ENCODE results near the gene RBFA. TPM values are rescaled to one million over a fixed set of nuclear protein-coding genes. Genes with fewer than 3 reads are reported as not detected.

Gene RBFA
- total RNA-seq, 1 experiment from 2014 or later: 45.5 TPM

GRCh38 chr18:80068571-80069272 lies 34.5 kb downstream of the RBFA start:
- H3K9me3 ChIP-seq (replicated peaks): no peaks in the 10 kb centered on the region
- no peaks in the 10 kb centered on the region for H3K4me1 ChIP-seq (replicated peaks)
- no peaks in the 10 kb centered on the region for H3K36me3 ChIP-seq
- H3K27me3 ChIP-seq (replicated peaks): no peaks in the 10 kb centered on the region
- no peak for DNase-seq (ENCODE audit: low read depth in 1 of 2, low spot score in 2 of 2)
- H3K4me3 ChIP-seq: no peak overlapping the region
- no peak overlapping the region for H3K27ac ChIP-seq

- Histone ChIP-seq H3K27me3 (replicated peaks) (no peaks in the 10 kb centered on the region), H3K9me3 (replicated peaks) (no peaks in the 10 kb centered on the region), H3K4me3 (no peak overlapping the region), H3K4me1 (replicated peaks) (no peaks in the 10 kb centered on the region), H3K36me3 (no peaks in the 10 kb centered on the region), H3K27ac (no peak overlapping the region)
- DNase-seq (ENCODE audit: low read depth in 1 of 2, low spot score in 2 of 2): no peak
These were observed 36.6 kb downstream of the RBFA start for GRCh38 chr18:80070825-80071224.

- Histone ChIP-seq H3K27ac (no peak overlapping the region), H3K9me3 (replicated peaks) (no peaks in the 10 kb centered on the region), H3K36me3 (no peaks in the 10 kb centered on the region), H3K4me3 (no peak overlapping the region), H3K27me3 (replicated peaks) (0 out of 2 replicates have a peak, but pooled peaks cover under 1% of the 10 kb centered on the region), H3K4me1 (replicated peaks) (no peaks in the 10 kb centered on the region)
- DNase-seq (ENCODE audit: low read depth in 1 of 2, low spot score in 2 of 2): no peak
These were observed 39.9 kb downstream of the RBFA start for GRCh38 chr18:80074183-80074582.

GRCh38 chr18:80074697-80075096 lies 40.5 kb downstream of the RBFA start:
- no peak for DNase-seq (ENCODE audit: low read depth in 1 of 2, low spot score in 2 of 2)
- H3K36me3 ChIP-seq: no peaks in the 10 kb centered on the region
- no peak overlapping the region for H3K27ac ChIP-seq
- no peaks in the 10 kb centered on the region for H3K4me1 ChIP-seq (replicated peaks)
- H3K4me3 ChIP-seq: no peak overlapping the region
- no peaks in the 10 kb centered on the region for H3K9me3 ChIP-seq (replicated peaks)
- H3K27me3 ChIP-seq (replicated peaks): 0 out of 2 replicates have a peak, but pooled peaks cover 4% of the 10 kb centered on the region

- no peaks in the 10 kb centered on the region for H3K36me3 ChIP-seq
- H3K27ac ChIP-seq: no peak overlapping the region
- H3K9me3 ChIP-seq (replicated peaks): 0 out of 2 replicates have a peak, but pooled peaks cover 2% of the 10 kb centered on the region
- no peak overlapping the region for H3K4me3 ChIP-seq
- no peaks in the 10 kb centered on the region for H3K4me1 ChIP-seq (replicated peaks)
- DNase-seq (ENCODE audit: low read depth in 1 of 2, low spot score in 2 of 2): no peak
- 0 out of 2 replicates have a peak, but pooled peaks cover 4% of the 10 kb centered on the region for H3K27me3 ChIP-seq (replicated peaks)
These were observed 41.7 kb downstream of the RBFA start for GRCh38 chr18:80075940-80076339.

GRCh38 chr18:80076379-80076778 lies 42.1 kb downstream of the RBFA start:
- Histone ChIP-seq H3K27ac (no peak overlapping the region), H3K4me3 (no peak overlapping the region), H3K36me3 (no peaks in the 10 kb centered on the region), H3K27me3 (replicated peaks) (0 out of 2 replicates have a peak, but pooled peaks cover 4% of the 10 kb centered on the region), H3K9me3 (replicated peaks) (0 out of 2 replicates have a peak, but pooled peaks cover 2% of the 10 kb centered on the region), H3K4me1 (replicated peaks) (no peaks in the 10 kb centered on the region)
- no peak for DNase-seq (ENCODE audit: low read depth in 1 of 2, low spot score in 2 of 2)

- H3K27ac ChIP-seq: no peak overlapping the region
- H3K36me3 ChIP-seq: no peaks in the 10 kb centered on the region
- no peak for DNase-seq (ENCODE audit: low read depth in 1 of 2, low spot score in 2 of 2)
- H3K9me3 ChIP-seq (replicated peaks): 0 out of 2 replicates have a peak, but pooled peaks cover 2% of the 10 kb centered on the region
- H3K27me3 ChIP-seq (replicated peaks): 0 out of 2 replicates have a peak, but pooled peaks cover 4% of the 10 kb centered on the region
- no peaks in the 10 kb centered on the region for H3K4me1 ChIP-seq (replicated peaks)
- H3K4me3 ChIP-seq: no peak overlapping the region
These were observed 43.6 kb downstream of the RBFA start for GRCh38 chr18:80077873-80078272.

Other genes with a start within 250 kb of the RBFA start
- not detected in 2 replicates for gene KCNG2, start 236.5 kb upstream of the RBFA start, total RNA-seq (2014; rRNA removed; shearing (Covaris generic))
- gene SLC66A2, start 82.8 kb upstream of the RBFA start, total RNA-seq (2014; rRNA removed; shearing (Covaris generic)): 37.7 and 41.2 TPM in 2 replicates
- gene HSBP1L1, start 69.8 kb upstream of the RBFA start, total RNA-seq (2014; rRNA removed; shearing (Covaris generic)): 18.1 and 45.0 TPM in 2 replicates
- 97.6 and 190 TPM in 2 replicates for gene TXNL4A, start 45.9 kb upstream of the RBFA start, total RNA-seq (2014; rRNA removed; shearing (Covaris generic))
- gene ADNP2, start 74.8 kb downstream of the RBFA start, total RNA-seq (2014; rRNA removed; shearing (Covaris generic)): 14.7 and 21.3 TPM in 2 replicates
- 4.4 and 6.1 TPM in 2 replicates for gene PARD6G, start 213.1 kb downstream of the RBFA start, total RNA-seq (2014; rRNA removed; shearing (Covaris generic))

Measured in SJSA1 (cell line).